Osteoblast (primary cell): ENCODE data around the gene TOLLIP. TPM values are rescaled to one million over a fixed set of nuclear protein-coding genes. Genes with fewer than 3 reads are reported as not detected.

Source experiments
- DNase-seq: peaks from one replicate; pipeline ENCODE4 v3.0.0; 2011; ENCODE audit warnings: low spot score, mixed read lengths; ENCODE audit not compliant: insufficient read length; ENCODE audit errors: missing footprints
- H2AFZ ChIP-seq: 2 replicates; pipeline ENCODE4 v1.6.0; 2011; ENCODE audit warnings: mild to moderate bottlenecking, low read length
- H3K27ac ChIP-seq: 2 replicates; pipeline ENCODE4 v1.5.1; 2011; ENCODE audit warnings: mild to moderate bottlenecking, low read depth, low read length, moderate library complexity
- H3K27me3 ChIP-seq: 2 replicates; pipeline ENCODE4 v1.6.0; 2012; ENCODE audit warnings: mild to moderate bottlenecking, control low read depth, inconsistent platforms, low read length, moderate library complexity; ENCODE audit not compliant: insufficient read depth
- H3K36me3 ChIP-seq: 2 replicates; pipeline ENCODE4 v1.5.1; 2011; ENCODE audit warnings: mild to moderate bottlenecking, low read length, control low read depth, moderate library complexity; ENCODE audit not compliant: insufficient read depth
- H3K4me1 ChIP-seq: 2 replicates; pipeline ENCODE4 v1.5.1; 2011; ENCODE audit warnings: mild to moderate bottlenecking, low read length, control low read depth, moderate library complexity; ENCODE audit not compliant: insufficient read depth
- H3K4me2 ChIP-seq: 2 replicates; pipeline ENCODE4 v1.6.0; 2011; ENCODE audit warnings: mild to moderate bottlenecking, low read length; ENCODE audit not compliant: insufficient read depth
- H3K4me3 ChIP-seq: fragments of 200-600 bp; sonication (generic); 3 replicates; pipeline ENCODE4 v1.5.1; 2012; ENCODE audit warnings: mild to moderate bottlenecking, low read length, inconsistent platforms; ENCODE audit not compliant: insufficient read depth
- H3K79me2 ChIP-seq: 2 replicates; pipeline ENCODE4 v1.6.0; 2012; ENCODE audit warnings: mild to moderate bottlenecking, low read length, control low read depth, inconsistent platforms; ENCODE audit not compliant: insufficient read depth
- H3K9me3 ChIP-seq: 2 replicates; pipeline ENCODE4 v1.5.1; 2011; ENCODE audit warnings: low read depth, low read length, control low read depth
- H4K20me1 ChIP-seq: 2 replicates; pipeline ENCODE4 v1.6.0; 2012; ENCODE audit warnings: mild to moderate bottlenecking, low read length, control low read depth; ENCODE audit not compliant: insufficient read depth
- CTCF ChIP-seq: IDR thresholded peaks from 2 replicates; pipeline ENCODE4 v1.5.1; 2011; ENCODE audit warnings: mild to moderate bottlenecking, low read depth, low read length, moderate library complexity; ENCODE audit errors: extremely low read depth
- total RNA-seq: library from RNA; depleted of rRNA; stranded (reverse); fragments of >200 nt; gene quantifications from 2 replicates; pipeline ENCODE4 v1.2.3, GENCODE V29; 2012

TOLLIP gene
- total RNA-seq, 1 donor: 30.8 TPM

- no peak for TF ChIP-seq CTCF
- H3K27ac ChIP-seq: peak overlapping the region; percentile 29
- peaks cover 8% of the 10 kb centered on the region for H3K36me3 ChIP-seq
- no peaks in the 10 kb centered on the region for H3K9me3 ChIP-seq
- DNase-seq: peak; percentile 99
- H4K20me1 ChIP-seq: peaks cover 75% of the 10 kb centered on the region
- no peaks in the 10 kb centered on the region for H3K27me3 ChIP-seq
- H3K4me3 ChIP-seq: no peak overlapping the region
- peak overlapping the region; percentile 34 for H3K4me2 ChIP-seq
- H2AFZ ChIP-seq: no peak overlapping the region
- H3K79me2 ChIP-seq: peaks cover 84% of the 10 kb centered on the region
- peaks cover 7% of the 10 kb centered on the region for H3K4me1 ChIP-seq
Observed at GRCh38 chr11:1298695-1299492, 10.5 kb downstream of the TOLLIP start.

- no peak for TF ChIP-seq CTCF
- peaks cover 85% of the 10 kb centered on the region for H3K79me2 ChIP-seq
Observed at GRCh38 chr11:1297576-1298473, 11.6 kb downstream of the TOLLIP start.

GRCh38 chr11:1297011-1297575, 12.3 kb downstream of the TOLLIP start:
- H3K4me2 ChIP-seq: no peak overlapping the region
- H2AFZ ChIP-seq: no peak overlapping the region
- H3K36me3 ChIP-seq: peaks cover 23% of the 10 kb centered on the region
- peaks cover 85% of the 10 kb centered on the region for H3K79me2 ChIP-seq
- peak; percentile 74 for DNase-seq
- H4K20me1 ChIP-seq: peaks cover 76% of the 10 kb centered on the region
- no peaks in the 10 kb centered on the region for H3K27me3 ChIP-seq
- no peaks in the 10 kb centered on the region for H3K9me3 ChIP-seq
- H3K4me1 ChIP-seq: peaks cover 7% of the 10 kb centered on the region
- TF ChIP-seq CTCF: no peak
- no peak overlapping the region for H3K4me3 ChIP-seq
- H3K27ac ChIP-seq: no peak overlapping the region

More at GRCh38 chr11:1297576-1298473, 11.6 kb downstream of the TOLLIP start:
- Histone ChIP-seq H3K27ac (no peak overlapping the region), H2AFZ (no peak overlapping the region), H3K4me3 (no peak overlapping the region), H3K4me2 (no peak overlapping the region), H4K20me1 (peaks cover 77% of the 10 kb centered on the region), H3K9me3 (no peaks in the 10 kb centered on the region), H3K36me3 (peaks cover 18% of the 10 kb centered on the region), H3K27me3 (no peaks in the 10 kb centered on the region), H3K4me1 (peaks cover 7% of the 10 kb centered on the region)
- peak; percentile 72 for DNase-seq

DNA sequence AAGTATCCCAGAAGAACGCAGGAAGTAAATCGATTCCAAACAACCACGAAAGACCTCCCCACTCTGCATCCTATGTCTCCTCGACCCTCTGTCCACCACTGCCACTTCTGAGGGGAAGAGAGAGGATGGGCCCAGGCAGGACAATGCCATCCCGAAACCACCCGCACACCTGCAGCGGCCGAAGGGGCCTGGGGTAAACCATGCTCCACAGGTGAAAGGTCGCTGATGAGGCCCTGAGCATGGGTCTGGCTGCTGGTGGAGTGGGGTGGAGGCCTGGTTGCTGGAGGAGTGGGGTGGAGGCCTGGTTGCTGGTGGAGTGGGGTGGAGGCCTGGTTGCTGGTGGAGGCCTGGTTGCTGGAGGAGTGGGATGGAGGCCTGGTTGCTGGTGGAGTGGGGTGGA, 13.1 kb downstream of the TOLLIP start:
- H3K27me3 ChIP-seq: no peaks in the 10 kb centered on the region

More for the DNA sequence above, 13.1 kb downstream of the TOLLIP start:
- Histone ChIP-seq H3K4me3 (no peak overlapping the region), H2AFZ (no peak overlapping the region), H3K79me2 (peaks cover 83% of the 10 kb centered on the region), H4K20me1 (peaks cover 71% of the 10 kb centered on the region), H3K9me3 (no peaks in the 10 kb centered on the region), H3K4me2 (no peak overlapping the region), H3K27ac (no peak overlapping the region), H3K36me3 (peaks cover 25% of the 10 kb centered on the region), H3K4me1 (peaks cover 7% of the 10 kb centered on the region)
- TF ChIP-seq CTCF: no peak
- DNase-seq: peak; percentile 65
